Measurements from ENCODE around the gene CLASP1. TPM values are rescaled to one million over a fixed set of nuclear protein-coding genes. Genes with fewer than 3 reads are reported as not detected.

CLASP1 gene
- total RNA-seq, 1 donor from 2014 or later, result 54.1 TPM

GRCh38 chr2:121417826-121418225, 231.4 kb downstream of the CLASP1 start:
- Histone ChIP-seq H3K36me3 (ENCODE audit: control insufficient read depth, insufficient read depth, low read length) (peaks cover 2% of the 10 kb centered on the region), H3K27me3 (ENCODE audit: control insufficient read depth, insufficient read depth, low read length) (no peaks in the 10 kb centered on the region), H3K4me3 (ENCODE audit: low read depth, low read length) (no peak overlapping the region)
- DNase-seq (ENCODE audit: low read depth), result no peak
- no peak for TF ChIP-seq CTCF (IDR thresholded peaks at IDR 0.05; ENCODE audit: insufficient read depth, low read length, poor library complexity, severe bottlenecking)

DNA sequence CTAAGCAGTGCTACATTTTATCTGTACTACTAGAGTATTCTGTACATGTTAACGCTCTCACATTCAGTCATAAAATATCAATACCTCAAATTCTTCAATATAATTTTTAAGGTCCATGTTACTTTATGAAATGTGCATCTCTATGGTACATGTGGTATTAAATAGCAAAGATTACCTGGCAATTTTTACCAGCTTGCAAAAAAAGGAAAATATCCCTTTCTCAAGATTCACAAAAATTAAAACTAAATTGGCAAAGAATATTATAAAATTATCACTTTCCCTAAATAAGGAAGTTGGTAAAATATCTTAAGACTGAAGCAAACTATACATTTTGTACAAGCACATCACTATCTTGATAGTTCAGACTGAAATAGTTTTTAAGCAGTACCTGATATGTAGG, 233.5 kb downstream of the CLASP1 start:
- no peak overlapping the region for H3K4me3 ChIP-seq (ENCODE audit: low read depth, low read length)
- TF ChIP-seq CTCF (IDR thresholded peaks at IDR 0.05; ENCODE audit: insufficient read depth, low read length, poor library complexity, severe bottlenecking), result no peak
- H3K27me3 ChIP-seq (ENCODE audit: control insufficient read depth, insufficient read depth, low read length), result no peaks in the 10 kb centered on the region
- DNase-seq (ENCODE audit: low read depth), result no peak
- H3K36me3 ChIP-seq (ENCODE audit: control insufficient read depth, insufficient read depth, low read length), result peaks cover 2% of the 10 kb centered on the region

GRCh38 chr2:121412349-121412748, 236.9 kb downstream of the CLASP1 start:
- no peak for DNase-seq (ENCODE audit: low read depth)
- Histone ChIP-seq H3K4me3 (ENCODE audit: low read depth, low read length) (no peak overlapping the region), H3K27me3 (ENCODE audit: control insufficient read depth, insufficient read depth, low read length) (no peaks in the 10 kb centered on the region), H3K36me3 (ENCODE audit: control insufficient read depth, insufficient read depth, low read length) (no peaks in the 10 kb centered on the region)
- no peak for TF ChIP-seq CTCF (IDR thresholded peaks at IDR 0.05; ENCODE audit: insufficient read depth, low read length, poor library complexity, severe bottlenecking)

- no peak for TF ChIP-seq CTCF (IDR thresholded peaks at IDR 0.05; ENCODE audit: insufficient read depth, low read length, poor library complexity, severe bottlenecking)
- no peaks in the 10 kb centered on the region for H3K36me3 ChIP-seq (ENCODE audit: control insufficient read depth, insufficient read depth, low read length)
- no peak for DNase-seq (ENCODE audit: low read depth)
- no peak overlapping the region for H3K4me3 ChIP-seq (ENCODE audit: low read depth, low read length)
- H3K27me3 ChIP-seq (ENCODE audit: control insufficient read depth, insufficient read depth, low read length), result no peaks in the 10 kb centered on the region
These were observed 239.3 kb downstream of the CLASP1 start for GRCh38 chr2:121409966-121410365.

- Histone ChIP-seq H3K36me3 (ENCODE audit: control insufficient read depth, insufficient read depth, low read length) (no peaks in the 10 kb centered on the region), H3K4me3 (ENCODE audit: low read depth, low read length) (no peak overlapping the region), H3K27me3 (ENCODE audit: control insufficient read depth, insufficient read depth, low read length) (no peaks in the 10 kb centered on the region)
- DNase-seq (ENCODE audit: low read depth), result no peak
- no peak for TF ChIP-seq CTCF (IDR thresholded peaks at IDR 0.05; ENCODE audit: insufficient read depth, low read length, poor library complexity, severe bottlenecking)
These were observed 239.9 kb downstream of the CLASP1 start for GRCh38 chr2:121409388-121409787.

DNA sequence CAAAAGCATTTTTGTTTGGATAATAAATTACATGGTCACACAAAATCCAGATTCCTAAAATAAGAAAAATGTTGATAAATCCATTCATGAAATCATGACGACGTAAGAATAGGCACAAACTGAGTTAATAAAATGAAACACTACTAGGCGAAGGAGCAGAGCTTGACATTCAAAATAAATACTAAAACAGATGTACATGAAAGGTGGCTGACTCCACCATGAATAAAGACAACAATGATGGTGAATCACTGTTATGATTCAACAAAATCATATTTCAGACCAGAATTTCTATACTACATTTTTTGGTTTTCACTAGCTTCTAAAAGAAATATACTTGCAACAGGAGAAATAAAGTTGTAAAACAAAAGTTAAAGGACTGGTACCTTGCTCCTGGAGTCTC, 240.6 kb downstream of the CLASP1 start:
- H3K4me3 ChIP-seq (ENCODE audit: low read depth, low read length), result no peak overlapping the region
- DNase-seq (ENCODE audit: low read depth), result no peak
- no peaks in the 10 kb centered on the region for H3K27me3 ChIP-seq (ENCODE audit: control insufficient read depth, insufficient read depth, low read length)
- no peaks in the 10 kb centered on the region for H3K36me3 ChIP-seq (ENCODE audit: control insufficient read depth, insufficient read depth, low read length)
- no peak for TF ChIP-seq CTCF (IDR thresholded peaks at IDR 0.05; ENCODE audit: insufficient read depth, low read length, poor library complexity, severe bottlenecking)
